Activated T-helper 17 cell treated with anti-CD3 and anti-CD28 coated beads, Interleukin-2, amount 50 U/mL, for 72 hours (primary cell): ENCODE measurements around the gene FGGY. TPM values are rescaled to one million over a fixed set of nuclear protein-coding genes. Genes with fewer than 3 reads are reported as not detected.
A peak's percentile ranks its signal among the peaks of the same experiment; 100 is the strongest.

Experiments
- ATAC-seq: fragments of 150-1000 bp; cut with Tn5 transposase; replicated peaks from 2 replicates; pipeline ENCODE4 v1.10.0; 2021; ENCODE audit warnings: mild to moderate bottlenecking, moderate library complexity
- H3K27ac Mint-ChIP-seq: one replicate; pipeline ENCODE4 v1.8.0; 2022; ENCODE audit warnings: mixed read lengths
- H3K27me3 Mint-ChIP-seq: one replicate; pipeline ENCODE4 v1.8.0; 2022; ENCODE audit warnings: mixed read lengths
- H3K36me3 Mint-ChIP-seq: one replicate; pipeline ENCODE4 v1.8.0; 2022; ENCODE audit warnings: low read depth, mild to moderate bottlenecking, mixed read lengths
- H3K4me1 Mint-ChIP-seq: one replicate; pipeline ENCODE4 v1.8.0; 2022; ENCODE audit warnings: mixed read lengths
- H3K4me3 Mint-ChIP-seq: one replicate; pipeline ENCODE4 v1.8.0; 2022; ENCODE audit warnings: mild to moderate bottlenecking, mixed read lengths
- H3K9me3 Mint-ChIP-seq: one replicate; pipeline ENCODE4 v1.8.0; 2022; ENCODE audit warnings: mixed read lengths
- total RNA-seq, 2 donors: library from RNA; stranded (reverse); gene quantifications; one replicate each; pipeline ENCODE4 v1.2.3, GENCODE V29; 2022

FGGY gene
- total RNA-seq, 2 donors from 2014 or later = 8.1 to 16.4 TPM

DNA sequence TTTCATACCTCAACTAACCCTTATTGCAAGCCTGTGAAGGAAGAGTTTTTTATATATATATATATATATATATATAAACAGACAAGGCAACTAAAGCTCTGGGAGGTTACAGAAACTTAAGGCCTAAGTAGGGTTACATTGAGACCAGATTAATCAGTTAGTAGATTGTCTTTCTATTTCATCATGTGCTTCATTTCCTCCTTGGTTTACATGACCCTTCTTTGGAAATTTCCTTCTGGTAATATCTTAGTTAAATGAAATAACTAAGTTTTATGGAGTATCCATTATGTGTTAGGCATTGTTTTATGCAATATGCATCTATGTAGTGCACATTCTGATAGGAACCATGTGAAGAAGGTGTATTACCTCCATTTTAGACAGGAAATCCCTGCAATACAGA is 112.7 kb downstream of the FGGY start:
- Mint-ChIP-seq H3K27me3 (no peaks in the 10 kb centered on the region), H3K4me3 (no peak overlapping the region), H3K4me1 (no peaks in the 10 kb centered on the region), H3K9me3 (no peaks in the 10 kb centered on the region), H3K27ac (no peak overlapping the region), H3K36me3 (no peaks in the 10 kb centered on the region)
- no peak for ATAC-seq

GRCh38 chr1:59409986-59410385 is 113.1 kb downstream of the FGGY start:
- no peaks in the 10 kb centered on the region for H3K27me3 Mint-ChIP-seq
- no peak overlapping the region for H3K27ac Mint-ChIP-seq
- no peak overlapping the region for H3K4me3 Mint-ChIP-seq
- H3K4me1 Mint-ChIP-seq = no peaks in the 10 kb centered on the region
- peak; percentile 53 for ATAC-seq
- H3K9me3 Mint-ChIP-seq = no peaks in the 10 kb centered on the region
- H3K36me3 Mint-ChIP-seq = no peaks in the 10 kb centered on the region

GRCh38 chr1:59410457-59410856 is 113.6 kb downstream of the FGGY start:
- no peaks in the 10 kb centered on the region for H3K36me3 Mint-ChIP-seq
- no peak overlapping the region for H3K27ac Mint-ChIP-seq
- no peaks in the 10 kb centered on the region for H3K9me3 Mint-ChIP-seq
- no peak for ATAC-seq
- no peak overlapping the region for H3K4me3 Mint-ChIP-seq
- H3K27me3 Mint-ChIP-seq = no peaks in the 10 kb centered on the region
- no peaks in the 10 kb centered on the region for H3K4me1 Mint-ChIP-seq

DNA sequence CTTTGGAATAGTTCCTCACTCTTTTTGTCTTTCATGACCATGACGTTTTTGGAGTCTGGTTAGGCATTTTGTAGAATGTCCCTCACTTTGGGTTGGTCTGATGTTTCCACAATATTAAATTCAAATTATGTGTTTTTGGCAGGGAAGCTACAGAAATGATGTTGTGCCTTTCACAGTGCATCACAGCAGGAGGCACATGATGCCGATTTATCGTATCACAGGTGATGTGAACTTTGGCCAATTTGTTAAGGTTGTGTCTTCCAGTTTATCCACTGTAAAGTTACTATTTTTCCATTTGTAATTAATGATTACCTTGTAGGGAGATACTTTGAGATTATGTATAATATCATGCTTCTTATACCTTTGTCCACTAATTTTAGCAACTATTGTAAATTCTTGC is 114.3 kb downstream of the FGGY start:
- no peaks in the 10 kb centered on the region for H3K36me3 Mint-ChIP-seq
- H3K9me3 Mint-ChIP-seq = no peaks in the 10 kb centered on the region
- no peak for ATAC-seq
- H3K27ac Mint-ChIP-seq = no peak overlapping the region
- H3K4me3 Mint-ChIP-seq = no peak overlapping the region
- no peaks in the 10 kb centered on the region for H3K4me1 Mint-ChIP-seq
- H3K27me3 Mint-ChIP-seq = no peaks in the 10 kb centered on the region

DNA sequence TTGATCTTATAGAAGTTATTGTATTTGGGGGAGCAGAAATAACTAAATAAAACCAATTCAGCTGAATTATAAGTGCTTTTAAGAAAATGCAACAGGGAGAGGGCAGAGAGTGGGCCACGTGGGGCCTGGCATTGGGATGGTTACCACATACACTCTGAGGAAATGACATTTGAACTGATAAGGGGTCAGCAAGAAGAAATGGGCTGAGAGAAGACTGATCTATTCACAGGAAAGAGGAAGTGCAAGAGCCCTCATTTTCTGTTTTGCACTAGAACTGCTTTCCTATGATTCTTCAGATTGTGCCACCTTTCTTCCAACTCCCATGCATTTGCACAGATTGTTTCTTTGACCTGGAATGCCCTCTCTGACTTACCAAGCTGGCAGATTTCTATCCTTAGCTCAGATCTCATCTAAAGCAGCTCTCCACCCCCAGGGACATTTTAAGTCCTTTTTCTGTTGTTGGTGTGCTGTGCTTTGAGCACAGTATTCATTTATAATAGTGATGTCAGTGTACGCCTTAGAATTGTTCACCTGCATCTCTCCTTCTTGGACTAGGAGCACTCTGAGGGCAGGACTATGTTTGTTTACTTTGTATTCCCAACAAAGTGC is 115.9 kb downstream of the FGGY start:
- Mint-ChIP-seq H3K4me3 (no peak overlapping the region), H3K4me1 (no peaks in the 10 kb centered on the region), H3K27me3 (no peaks in the 10 kb centered on the region), H3K36me3 (no peaks in the 10 kb centered on the region), H3K27ac (no peak overlapping the region), H3K9me3 (no peaks in the 10 kb centered on the region)
- no peak for ATAC-seq

GRCh38 chr1:59413327-59413720 is 116.4 kb downstream of the FGGY start:
- Mint-ChIP-seq H3K36me3 (no peaks in the 10 kb centered on the region), H3K27me3 (no peaks in the 10 kb centered on the region), H3K4me3 (no peak overlapping the region), H3K9me3 (no peaks in the 10 kb centered on the region), H3K27ac (no peak overlapping the region), H3K4me1 (no peaks in the 10 kb centered on the region)
- no peak for ATAC-seq

GRCh38 chr1:59414406-59415133 is 117.7 kb downstream of the FGGY start:
- Mint-ChIP-seq H3K9me3 (no peaks in the 10 kb centered on the region), H3K4me1 (no peaks in the 10 kb centered on the region), H3K27me3 (no peaks in the 10 kb centered on the region), H3K4me3 (no peak overlapping the region), H3K27ac (no peak overlapping the region), H3K36me3 (no peaks in the 10 kb centered on the region)
- no peak for ATAC-seq

DNA sequence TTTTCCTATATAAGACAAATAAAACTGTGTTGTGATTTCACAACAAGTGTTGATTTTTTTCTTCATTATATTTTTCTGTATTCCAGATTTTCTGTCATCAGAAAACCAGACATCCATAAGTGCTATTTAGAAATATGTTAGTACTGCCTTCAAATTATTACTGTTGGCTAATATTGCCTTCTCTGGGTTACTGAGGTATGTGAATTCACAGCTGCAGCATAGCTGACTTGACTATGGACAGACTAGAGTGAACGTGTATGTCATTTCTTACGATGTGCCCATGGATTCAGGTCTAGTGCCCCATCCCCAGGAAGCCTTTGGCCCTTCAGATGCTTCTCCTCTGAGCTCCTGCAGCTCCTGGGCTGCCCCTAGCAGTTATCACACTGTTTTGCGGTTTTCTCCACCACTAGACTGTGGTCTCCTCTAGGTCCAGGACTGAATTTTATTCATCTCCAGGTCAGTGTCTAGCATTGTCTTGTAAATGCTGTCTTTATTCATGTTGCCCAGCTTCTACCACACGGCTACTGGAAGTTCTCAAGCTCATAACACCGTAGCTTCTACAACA is 118.5 kb downstream of the FGGY start:
- Mint-ChIP-seq H3K27ac (no peak overlapping the region), H3K4me3 (no peak overlapping the region), H3K36me3 (no peaks in the 10 kb centered on the region), H3K4me1 (no peaks in the 10 kb centered on the region), H3K27me3 (no peaks in the 10 kb centered on the region), H3K9me3 (no peaks in the 10 kb centered on the region)
- ATAC-seq = no peak

DNA sequence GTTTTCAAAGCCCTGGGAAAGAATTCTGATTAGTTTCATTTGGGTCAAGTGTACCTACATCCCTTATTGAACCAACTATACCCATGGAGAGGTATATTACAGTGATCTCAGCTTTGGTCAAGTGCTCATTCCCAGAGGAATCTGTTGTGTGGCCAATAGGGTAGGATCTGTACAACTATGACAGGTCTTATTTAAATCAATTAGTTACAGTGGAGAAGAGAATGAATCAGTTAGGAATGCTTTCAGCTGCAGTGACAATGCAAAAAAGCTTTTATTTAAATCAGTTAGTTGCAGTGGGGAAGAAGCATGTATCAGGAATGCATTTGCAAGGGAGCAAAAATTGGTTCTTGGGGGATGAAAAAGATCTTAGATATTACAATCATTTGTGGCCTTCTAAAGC is 119.0 kb downstream of the FGGY start:
- ATAC-seq = no peak
- Mint-ChIP-seq H3K36me3 (no peaks in the 10 kb centered on the region), H3K27me3 (no peaks in the 10 kb centered on the region), H3K9me3 (no peaks in the 10 kb centered on the region), H3K4me1 (no peaks in the 10 kb centered on the region), H3K27ac (no peak overlapping the region), H3K4me3 (no peak overlapping the region)

- Mint-ChIP-seq H3K4me3 (no peak overlapping the region), H3K27me3 (no peaks in the 10 kb centered on the region)
- no peak for ATAC-seq
Measured at GRCh38 chr1:59417406-59417805, 120.5 kb downstream of the FGGY start.

GRCh38 chr1:59418363-59419144 is 121.7 kb downstream of the FGGY start:
- Mint-ChIP-seq H3K36me3 (no peaks in the 10 kb centered on the region), H3K27me3 (no peaks in the 10 kb centered on the region), H3K9me3 (no peaks in the 10 kb centered on the region), H3K4me1 (no peaks in the 10 kb centered on the region), H3K27ac (no peak overlapping the region), H3K4me3 (no peak overlapping the region)
- no peak for ATAC-seq

More at GRCh38 chr1:59417406-59417805, 120.5 kb downstream of the FGGY start:
- no peaks in the 10 kb centered on the region for H3K4me1 Mint-ChIP-seq
- H3K9me3 Mint-ChIP-seq = no peaks in the 10 kb centered on the region
- H3K27ac Mint-ChIP-seq = no peak overlapping the region
- no peaks in the 10 kb centered on the region for H3K36me3 Mint-ChIP-seq

DNA sequence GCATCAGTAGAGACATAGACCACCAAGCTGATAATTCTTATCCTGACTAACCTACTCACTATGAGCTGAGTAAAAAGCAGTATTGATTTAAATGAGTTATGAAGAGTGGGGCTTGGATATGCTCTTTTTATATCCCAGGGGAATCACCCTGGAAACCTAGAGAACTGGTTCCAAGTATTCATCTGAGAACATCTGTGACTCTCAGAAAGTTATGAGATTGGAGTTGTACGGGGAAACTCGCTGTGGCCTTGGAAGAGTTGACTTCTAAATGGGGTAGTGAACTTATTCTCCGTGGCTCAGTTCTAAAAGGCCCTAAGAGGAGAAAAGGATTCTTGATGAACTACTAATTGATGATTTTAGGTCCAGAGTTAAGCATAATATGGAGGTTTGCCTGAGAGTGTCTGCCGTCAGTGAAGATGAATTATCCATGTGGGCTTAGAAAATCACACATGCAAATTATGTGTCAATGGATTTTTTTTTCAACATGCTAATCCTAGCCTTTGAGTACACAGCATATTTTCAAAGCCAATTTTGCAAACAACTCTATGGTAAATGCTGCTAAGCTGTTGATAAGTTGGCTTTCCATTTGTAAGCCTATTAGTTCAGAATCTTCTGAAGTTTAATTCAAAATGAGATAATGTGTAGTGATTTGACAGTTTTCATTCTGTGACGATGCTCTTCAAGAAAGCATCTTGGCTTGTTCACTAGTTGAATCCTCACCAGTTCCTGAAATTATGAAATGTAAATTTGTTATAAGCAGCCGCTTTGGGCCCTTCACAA is 122.7 kb downstream of the FGGY start:
- no peaks in the 10 kb centered on the region for H3K4me1 Mint-ChIP-seq
- no peaks in the 10 kb centered on the region for H3K27me3 Mint-ChIP-seq
- H3K9me3 Mint-ChIP-seq = no peaks in the 10 kb centered on the region
- no peak overlapping the region for H3K4me3 Mint-ChIP-seq
- ATAC-seq = no peak
- H3K36me3 Mint-ChIP-seq = no peaks in the 10 kb centered on the region
- no peak overlapping the region for H3K27ac Mint-ChIP-seq

DNA sequence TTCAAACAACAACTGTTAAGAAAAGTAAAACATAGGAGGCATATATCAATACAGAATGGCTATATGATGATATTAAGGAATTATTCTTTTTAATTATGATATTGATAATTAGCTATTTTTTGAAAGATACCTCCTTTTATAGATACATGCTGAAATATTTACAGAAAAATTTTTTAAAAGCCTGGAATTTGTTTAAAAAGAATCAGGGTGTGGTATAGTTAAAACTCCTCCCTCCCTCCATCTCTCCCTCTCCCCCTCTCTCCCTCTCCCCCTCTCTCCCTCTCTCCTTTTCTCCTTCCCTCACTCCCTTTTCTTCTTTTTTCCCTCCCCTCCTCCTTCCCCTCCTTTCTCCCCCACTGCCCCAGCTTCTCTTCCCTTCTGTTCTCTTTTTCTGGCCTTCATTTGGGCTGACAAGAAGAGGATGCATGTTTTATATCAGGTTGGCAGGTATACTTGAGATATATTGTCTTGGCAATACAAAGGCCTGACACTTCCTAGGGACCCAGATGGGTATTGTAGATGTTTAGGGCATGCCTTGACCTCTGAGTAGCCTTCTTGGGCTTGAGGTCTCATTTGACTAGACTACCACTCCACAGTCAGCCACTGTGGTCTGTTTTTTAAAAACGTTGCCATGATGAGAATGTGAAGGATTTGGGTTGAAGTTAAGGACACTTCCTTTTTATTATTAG is 124.5 kb downstream of the FGGY start:
- H3K9me3 Mint-ChIP-seq = no peaks in the 10 kb centered on the region
- no peaks in the 10 kb centered on the region for H3K4me1 Mint-ChIP-seq
- no peak overlapping the region for H3K4me3 Mint-ChIP-seq
- ATAC-seq = no peak
- H3K27me3 Mint-ChIP-seq = no peaks in the 10 kb centered on the region
- H3K36me3 Mint-ChIP-seq = no peaks in the 10 kb centered on the region
- no peak overlapping the region for H3K27ac Mint-ChIP-seq
